ENCODE results near the gene EGFR. TPM values are rescaled to one million over a fixed set of nuclear protein-coding genes. Genes with fewer than 3 reads are reported as not detected.

The EGFR gene
- total RNA-seq, 4 donors from 2014 or later = 79.3 to 125 (median 110) TPM

GRCh38 chr7:55260676-55261385, 242.0 kb downstream of the EGFR start:
- Histone ChIP-seq H3K9me3 (no peaks in the 10 kb centered on the region), H3K27ac (replicated peaks in 1 of 4) (no peak overlapping the region), H3K4me3 (no peak overlapping the region), H3K27me3 (peaks cover 0 to 22% (median 0%) of the 10 kb centered on the region in 4 donors), H3K4me1 (peaks cover 1 to 3% (median 2%) of the 10 kb centered on the region in 4 donors), H3K36me3 (no peaks in the 10 kb centered on the region)
- DNase-seq (ENCODE audit: extremely low spot score) = no peak
- intact Hi-C loops (cut with DNase I) = no loop called here
- WGBS = 62% methylated on average over 3 of the region's 3 CpGs
- TF ChIP-seq EP300 (IDR thresholded peaks at IDR 0.05) = no peak
- no peak for TF ChIP-seq CTCF (IDR thresholded peaks at IDR 0.05)
- TF ChIP-seq POLR2A (IDR thresholded peaks at IDR 0.05; ENCODE audit: low read depth) = no peak
- TF ChIP-seq POLR2AphosphoS5 (IDR thresholded peaks at IDR 0.05) = no peak

Measured in esophagus muscularis mucosa (tissue), 4 donors.